ENCODE results near the gene BCKDHA. TPM values are rescaled to one million over a fixed set of nuclear protein-coding genes. Genes with fewer than 3 reads are reported as not detected.

Gene BCKDHA
- total and polyA plus RNA-seq, 2 experiments from 2014 or later: 30.3 to 39.6 TPM

- H4K20me1 ChIP-seq (ENCODE audit: insufficient read depth, poor library complexity, severe bottlenecking): no peaks in the 10 kb centered on the region
- WGBS (ENCODE audit: low lambda C conversion rate, missing lambda C conversion rate): 88% methylated on average over 3 of the region's 3 CpGs
- H3K9me2 ChIP-seq (replicated peaks; ENCODE audit: insufficient read depth): no peaks in the 10 kb centered on the region
- H3K79me2 ChIP-seq: no peaks in the 10 kb centered on the region
- no peak overlapping the region for H3K4me3 ChIP-seq
- H3K27ac ChIP-seq: no peak overlapping the region
- no peak overlapping the region for H3K4me2 ChIP-seq
- H3K36me3 ChIP-seq (replicated peaks; ENCODE audit: insufficient read depth, low read depth): no peaks in the 10 kb centered on the region
- TF ChIP-seq CTCF (IDR thresholded peaks at IDR 0.05; ENCODE audit: poor library complexity) (no peak), EZH2 (IDR thresholded peaks at IDR 0.05; ENCODE audit: borderline replicate concordance) (no peak), EZH2phosphoT487 (IDR thresholded peaks at IDR 0.05; ENCODE audit: low read depth, severe bottlenecking, unreplicated experiment) (no peak)
- peaks cover 8% of the 10 kb centered on the region for H3K27me3 ChIP-seq
- no peaks in the 10 kb centered on the region for H3K4me1 ChIP-seq (ENCODE audit: insufficient read depth)
- no peak for DNase-seq (ENCODE audit: low spot score)
- H2AFZ ChIP-seq: no peak overlapping the region
- no peaks in the 10 kb centered on the region for H3K9me3 ChIP-seq (ENCODE audit: low read depth)
Observed at GRCh38 chr19:41449865-41450178, 52.2 kb downstream of the BCKDHA start.

- Histone ChIP-seq H4K20me1 (ENCODE audit: insufficient read depth, poor library complexity, severe bottlenecking) (no peaks in the 10 kb centered on the region), H3K9me3 (ENCODE audit: low read depth) (no peaks in the 10 kb centered on the region), H3K4me1 (ENCODE audit: insufficient read depth) (no peaks in the 10 kb centered on the region), H3K27me3 (peaks cover 7% of the 10 kb centered on the region), H3K4me2 (no peak overlapping the region), H3K4me3 (no peak overlapping the region), H3K27ac (no peak overlapping the region), H3K79me2 (no peaks in the 10 kb centered on the region), H3K9me2 (replicated peaks; ENCODE audit: insufficient read depth) (no peaks in the 10 kb centered on the region), H2AFZ (no peak overlapping the region), H3K36me3 (replicated peaks; ENCODE audit: insufficient read depth, low read depth) (no peaks in the 10 kb centered on the region)
- no peak for DNase-seq (ENCODE audit: low spot score)
- 65% methylated on average over 6 of the region's 6 CpGs for WGBS (ENCODE audit: low lambda C conversion rate, missing lambda C conversion rate)
- TF ChIP-seq EZH2phosphoT487 (IDR thresholded peaks at IDR 0.05; ENCODE audit: low read depth, severe bottlenecking, unreplicated experiment) (no peak), EZH2 (IDR thresholded peaks at IDR 0.05; ENCODE audit: borderline replicate concordance) (no peak), CTCF (IDR thresholded peaks at IDR 0.05; ENCODE audit: poor library complexity) (no peak)
Observed at GRCh38 chr19:41452584-41453275, 55.1 kb downstream of the BCKDHA start.

- WGBS (ENCODE audit: low lambda C conversion rate, missing lambda C conversion rate): 41% methylated on average over 2 of the region's 2 CpGs
- no peaks in the 10 kb centered on the region for H3K9me2 ChIP-seq (replicated peaks; ENCODE audit: insufficient read depth)
- H2AFZ ChIP-seq: no peak overlapping the region
- H3K4me2 ChIP-seq: no peak overlapping the region
- no peaks in the 10 kb centered on the region for H3K27me3 ChIP-seq
- TF ChIP-seq EZH2 (IDR thresholded peaks at IDR 0.05; ENCODE audit: borderline replicate concordance) (no peak), CTCF (IDR thresholded peaks at IDR 0.05; ENCODE audit: poor library complexity) (no peak), EZH2phosphoT487 (IDR thresholded peaks at IDR 0.05; ENCODE audit: low read depth, severe bottlenecking, unreplicated experiment) (no peak)
- no peak overlapping the region for H3K4me3 ChIP-seq
- H3K27ac ChIP-seq: no peak overlapping the region
- no peaks in the 10 kb centered on the region for H4K20me1 ChIP-seq (ENCODE audit: insufficient read depth, poor library complexity, severe bottlenecking)
- no peaks in the 10 kb centered on the region for H3K4me1 ChIP-seq (ENCODE audit: insufficient read depth)
- no peaks in the 10 kb centered on the region for H3K79me2 ChIP-seq
- no peak for DNase-seq (ENCODE audit: low spot score)
- no peaks in the 10 kb centered on the region for H3K9me3 ChIP-seq (ENCODE audit: low read depth)
- no peaks in the 10 kb centered on the region for H3K36me3 ChIP-seq (replicated peaks; ENCODE audit: insufficient read depth, low read depth)
Observed at GRCh38 chr19:41455936-41456335, 58.3 kb downstream of the BCKDHA start.

All from hepatocyte (in vitro differentiated cells).